HCT116 (cell line): ENCODE data around the gene SIL1. TPM values are rescaled to one million over a fixed set of nuclear protein-coding genes. Genes with fewer than 3 reads are reported as not detected.

ENCODE experiments used
- ATAC-seq: fragments of 200-7000 bp; cut with Tn5 transposase; 2 replicates; pipeline ENCODE4 v1.9.1; 2020; ENCODE audit warnings: mild to moderate bottlenecking, moderate library complexity
- BruUV-seq: library from RNA; stranded (reverse); fragments of 400-500 nt; replicated peaks from 2 replicates; lab custom pipeline; 2021; lab: Mats Ljungman, UMichigan
- CTCF ChIA-PET: fragments of 300-600 bp; sonication (Branson Sonifier 250); formaldehyde crosslinking; loops from one replicate; lab custom pipeline; 2021; ENCODE audit warnings: antibody characterized with exemption; lab: Charles Lee
- POLR2A ChIA-PET: fragments of 300-600, 350-600 bp; sonication (Branson Sonifier 250); formaldehyde crosslinking; loops from one replicate; lab custom pipeline; 2021; ENCODE audit warnings: antibody characterized with exemption; lab: Charles Lee
- RAD21 ChIA-PET, 2 experiments: fragments of 300-600 bp; sonication (Branson Sonifier 250); formaldehyde crosslinking; loops; one replicate each; lab custom pipeline; 2023; ENCODE audit warnings: low total read pairs in 2 of 2; ENCODE audit not compliant: uncharacterized antibody in 2 of 2, unreplicated experiment in 2 of 2, low non-redundant PET in 1 of 2; lab: Charles Lee
- DNase-seq: peaks from one replicate; pipeline ENCODE4 v3.0.0-alpha.2; 2010; ENCODE audit warnings: low read depth, low spot score
- H2AFZ ChIP-seq: fragments of 200-600 bp; shearing (Covaris generic), sonication (generic); 2 replicates; pipeline ENCODE4 v1.6.1; 2017; ENCODE audit warnings: low read depth, mixed run types, mixed read lengths, antibody characterized with exemption, low read length; ENCODE audit not compliant: poor library complexity, severe bottlenecking
- H3K27ac ChIP-seq: 2 replicates; pipeline ENCODE4 v1.5.1; 2012; ENCODE audit warnings: low read depth, low read length
- H3K27me3 ChIP-seq: fragments of 200-600 bp; sonication (generic); 2 replicates; pipeline ENCODE4 v1.6.1; 2016; ENCODE audit warnings: mixed run types, low read length, mixed read lengths; ENCODE audit not compliant: insufficient read depth
- H3K36me3 ChIP-seq, 2 experiments: fragments of 200-500 bp in 1 of 2; fragments of 200-600 bp in 1 of 2; sonication (Bioruptor generic) in 1 of 2; sonication (generic) in 1 of 2; 2 replicates each; pipeline versions ENCODE4 v1.5.1 to v1.6.1; 2014 to 2016; ENCODE audit warnings: low read length in 2 of 2, inconsistent platforms in 1 of 2, mixed read lengths in 1 of 2, mixed run types in 1 of 2; ENCODE audit not compliant: insufficient read depth in 2 of 2, control insufficient read depth in 1 of 2
- H3K4me1 ChIP-seq, 2 experiments: fragments of 200-600 bp in 1 of 2; sonication (generic) in 1 of 2; 2 replicates each; pipeline versions ENCODE4 v1.5.1 to v1.6.1; 2012 to 2017; ENCODE audit warnings: low read length in 2 of 2, inconsistent platforms in 1 of 2, mild to moderate bottlenecking in 1 of 2, mixed read lengths in 1 of 2, mixed run types in 1 of 2, moderate library complexity in 1 of 2; ENCODE audit not compliant: insufficient read depth in 2 of 2, control insufficient read depth in 1 of 2
- H3K4me2 ChIP-seq: fragments of 200-600 bp; sonication (generic); 2 replicates; pipeline ENCODE4 v1.6.1; 2017; ENCODE audit warnings: mixed run types, low read length, mixed read lengths
- H3K4me3 ChIP-seq, 2 experiments: fragments of 200-600 bp in 1 of 2; sonication (generic) in 1 of 2; replicated peaks in 1 of 2; 2 replicates each; pipeline ENCODE4 v1.5.1; 2011 to 2016; ENCODE audit warnings: low read length in 2 of 2, control low read depth in 1 of 2, low read depth in 1 of 2, mild to moderate bottlenecking in 1 of 2, mixed read lengths in 1 of 2, mixed run types in 1 of 2
- H3K79me2 ChIP-seq: fragments of 200-600 bp; sonication (generic); 2 replicates; pipeline ENCODE4 v1.6.1; 2017; ENCODE audit warnings: mild to moderate bottlenecking, mixed run types, low read length, moderate library complexity, mixed read lengths; ENCODE audit not compliant: insufficient read depth
- H3K9ac ChIP-seq: fragments of 200-600 bp; sonication (generic); 2 replicates; pipeline ENCODE4 v1.6.1; 2016; ENCODE audit warnings: low read length, mixed read lengths
- H3K9me2 ChIP-seq: fragments of 200-600 bp; sonication (generic), shearing (Covaris generic); 2 replicates; pipeline ENCODE4 v1.6.1; 2017; ENCODE audit warnings: mixed run types, mild to moderate bottlenecking, moderate library complexity; ENCODE audit not compliant: insufficient read depth
- H3K9me3 ChIP-seq, 2 experiments: fragments of 200-500 bp in 1 of 2; fragments of 200-600 bp in 1 of 2; sonication (Bioruptor generic) in 1 of 2; sonication (generic) in 1 of 2; 2 replicates each; pipeline ENCODE4 v1.6.1; 2014 to 2017; ENCODE audit warnings: low read length in 2 of 2, mixed read lengths in 2 of 2, inconsistent platforms in 1 of 2, low read depth in 1 of 2, mild to moderate bottlenecking in 1 of 2, mixed run types in 1 of 2, moderate library complexity in 1 of 2; ENCODE audit not compliant: control insufficient read depth in 1 of 2, insufficient read depth in 1 of 2
- H4K20me1 ChIP-seq: fragments of 200-600 bp; sonication (generic), shearing (Covaris generic); 2 replicates; pipeline ENCODE4 v1.6.1; 2017; ENCODE audit warnings: mixed run types, mild to moderate bottlenecking, moderate library complexity; ENCODE audit not compliant: insufficient read depth
- ATF3 ChIP-seq: IDR thresholded peaks from 2 replicates; pipeline ENCODE4 v1.6.1; 2012
- EZH2 ChIP-seq: fragments of 200-600 bp; sonication (generic); IDR thresholded peaks from 2 replicates; pipeline ENCODE4 v1.6.1; 2017; ENCODE audit warnings: antibody characterized with exemption, mixed run types
- FOSL1 ChIP-seq: IDR thresholded peaks from 2 replicates; pipeline ENCODE4 v1.6.1; 2012; ENCODE audit warnings: low read depth
- JUND ChIP-seq: IDR thresholded peaks from 2 replicates; pipeline ENCODE4 v1.6.1; 2012
- MAX ChIP-seq: IDR thresholded peaks from 2 replicates; pipeline ENCODE4 v1.6.1; 2012
- POLR2A ChIP-seq: IDR thresholded peaks from 2 replicates; pipeline ENCODE4 v1.7.0; 2011; ENCODE audit warnings: borderline replicate concordance; ENCODE audit not compliant: insufficient read depth, insufficient read length; ENCODE audit errors: extremely low read depth
- SP1 ChIP-seq: IDR thresholded peaks from 2 replicates; pipeline ENCODE4 v1.6.1; 2012; ENCODE audit warnings: low read depth
- TCF7L2 ChIP-seq: IDR thresholded peaks from 2 replicates; pipeline ENCODE4 v1.7.0; 2011; ENCODE audit warnings: borderline replicate concordance, inconsistent platforms; ENCODE audit not compliant: insufficient read depth, insufficient read length; ENCODE audit errors: extremely low read depth
- intact Hi-C: fragments of 100-400 bp; cut with micrococcal nuclease; formaldehyde crosslinking; loops from 2 replicates; pipeline ENCODE4 v1.10.0; 2022
- total RNA-seq: library from RNA; stranded (reverse); gene quantifications from one replicate; pipeline ENCODE4 v1.2.1, GENCODE V29; 2021; ENCODE audit not compliant: unreplicated experiment

SIL1 gene
- total RNA-seq, 1 experiment from 2014 or later = 34.0 TPM

- H3K9me2 ChIP-seq = no peaks in the 10 kb centered on the region
- intact Hi-C loops = no loop called here
- ATAC-seq = no peak
Measured at GRCh38 chr5:138961221-138961620, 236.9 kb downstream of the SIL1 start.

GRCh38 chr5:138960145-138960692 is 237.9 kb downstream of the SIL1 start:
- intact Hi-C loops = no loop called here

More at GRCh38 chr5:138961221-138961620, 236.9 kb downstream of the SIL1 start:
- ChIA-PET RAD21 (interaction anchor here in 1 of 2 experiments (0.7 kb wide), 1 partner anchor 445 kb away, joined by 4 read pairs; no protein-coding TSS in a partner anchor), POLR2A (no interaction called here), CTCF (no interaction called here)
- no peak overlapping the region for H2AFZ ChIP-seq
- no peaks in the 10 kb centered on the region for H3K9me3 ChIP-seq
- H3K4me3 ChIP-seq = no peak overlapping the region
- TF ChIP-seq MAX (no peak), ATF3 (no peak), EZH2 (no peak)
- H3K4me2 ChIP-seq = no peak overlapping the region
- peaks cover 0 to 6% of the 10 kb centered on the region in 2 experiments; a peak in 1 of 4 replicates for H3K4me1 ChIP-seq
- no peaks in the 10 kb centered on the region for H3K79me2 ChIP-seq
- no peak overlapping the region for H3K27ac ChIP-seq
- no peaks in the 10 kb centered on the region for H3K27me3 ChIP-seq
- H3K36me3 ChIP-seq = no peaks in the 10 kb centered on the region
- H4K20me1 ChIP-seq = no peaks in the 10 kb centered on the region
- DNase-seq = no peak
- no TSS peak for BruUV-seq
- no peak overlapping the region for H3K9ac ChIP-seq

More at GRCh38 chr5:138960145-138960692, 237.9 kb downstream of the SIL1 start:
- no peaks in the 10 kb centered on the region for H3K36me3 ChIP-seq
- no peaks in the 10 kb centered on the region for H3K27me3 ChIP-seq
- H4K20me1 ChIP-seq = no peaks in the 10 kb centered on the region
- POLR2A ChIA-PET = no interaction called here
- no TSS peak for BruUV-seq
- ATAC-seq (no peak), DNase-seq (no peak)
- H3K9ac ChIP-seq = no peak overlapping the region
- H3K27ac ChIP-seq = no peak overlapping the region
- no peaks in the 10 kb centered on the region for H3K9me2 ChIP-seq
- RAD21 ChIA-PET = no interaction called here
- H3K4me1 ChIP-seq = peaks cover 0 to 6% of the 10 kb centered on the region in 2 experiments; a peak in 1 of 4 replicates
- H3K4me3 ChIP-seq = no peak overlapping the region
- TF ChIP-seq TCF7L2 (no peak), JUND (no peak), SP1 (no peak), FOSL1 (no peak), POLR2A (no peak), MAX (no peak)
- no peak overlapping the region for H2AFZ ChIP-seq
- CTCF ChIA-PET = no interaction called here
- no peak overlapping the region for H3K4me2 ChIP-seq
- no peaks in the 10 kb centered on the region for H3K9me3 ChIP-seq
- H3K79me2 ChIP-seq = no peaks in the 10 kb centered on the region
